CD1c-positive myeloid dendritic cell (primary cell): ENCODE results near the gene LIN37.

ENCODE experiments used
- DNase-seq: peaks from one replicate; pipeline ENCODE4 v3.0.0-alpha.2; 2016; ENCODE audit errors: extremely low spot score

LIN37 gene

GRCh38 chr19:35775046-35775297 is 26.6 kb downstream of the LIN37 start:
- no peak for DNase-seq

GRCh38 chr19:35775298-35776101 is 27.1 kb downstream of the LIN37 start, which contains the start of gene ARHGAP33:
Gene ARHGAP33 (plus strand): TSS chr19:35775564. CDS start chr19:35775659, 95 bp downstream.
- DNase-seq = peak; percentile 100

GRCh38 chr19:35776102-35776788 is 27.9 kb downstream of the LIN37 start:
- DNase-seq = no peak

- no peak for DNase-seq
Observed at GRCh38 chr19:35777086-35777841, 28.9 kb downstream of the LIN37 start.

- no peak for DNase-seq
Observed at GRCh38 chr19:35777961-35778360, 29.6 kb downstream of the LIN37 start.

GRCh38 chr19:35779033-35779432 is 30.7 kb downstream of the LIN37 start:
- no peak for DNase-seq

GRCh38 chr19:35780058-35780457 is 31.7 kb downstream of the LIN37 start:
- DNase-seq = no peak

GRCh38 chr19:35780717-35781116 is 32.3 kb downstream of the LIN37 start:
- no peak for DNase-seq

GRCh38 chr19:35781650-35782049 is 33.3 kb downstream of the LIN37 start:
- no peak for DNase-seq

- no peak for DNase-seq
Observed at GRCh38 chr19:35782589-35782988, 34.2 kb downstream of the LIN37 start.

- DNase-seq = no peak
Observed at GRCh38 chr19:35783469-35784434, 35.4 kb downstream of the LIN37 start.

GRCh38 chr19:35784503-35785338 is 36.3 kb downstream of the LIN37 start:
- DNase-seq = no peak

- no peak for DNase-seq
Observed at GRCh38 chr19:35785339-35785627, 36.9 kb downstream of the LIN37 start.

- no peak for DNase-seq
Observed at GRCh38 chr19:35786299-35787160, 38.2 kb downstream of the LIN37 start.

GRCh38 chr19:35787227-35787799 is 38.9 kb downstream of the LIN37 start:
- DNase-seq = no peak

- DNase-seq = no peak
Observed at GRCh38 chr19:35788205-35788960, 40.0 kb downstream of the LIN37 start.

- DNase-seq = no peak
Observed at GRCh38 chr19:35789195-35789977, 41.0 kb downstream of the LIN37 start.
